CD4-positive, alpha-beta T cell (primary cell): ENCODE measurements around the gene ATP5MC3. TPM values are rescaled to one million over a fixed set of nuclear protein-coding genes. Genes with fewer than 3 reads are reported as not detected.
A peak's percentile ranks its signal among the peaks of the same experiment; 100 is the strongest.

ENCODE experiments used
- ATAC-seq: fragments of 200-7000 bp; cut with Tn5 transposase; one replicate; pipeline ENCODE4 v1.10.0; 2022; ENCODE audit warnings: mild to moderate bottlenecking; ENCODE audit not compliant: poor library complexity
- CTCF ChIA-PET: fragments of 350-600 bp; sonication (Branson Sonifier 250); formaldehyde crosslinking; loops from one replicate; lab custom pipeline; 2021; ENCODE audit warnings: antibody characterized with exemption, inconsistent platforms; lab: Charles Lee
- POLR2A ChIA-PET: fragments of 350-600 bp; sonication (Branson Sonifier 250); formaldehyde crosslinking; loops from one replicate; lab custom pipeline; 2021; ENCODE audit warnings: antibody characterized with exemption, inconsistent platforms; lab: Charles Lee
- DNase-seq, 14 experiments: peaks; one replicate each; pipeline ENCODE4 v3.0.0-alpha.2; 2013 to 2020; ENCODE audit warnings: mixed read lengths in 2 of 14
- H3K27ac ChIP-seq, 2 donors: one replicate each; pipeline versions ENCODE4 v1.5.1 to v1.7.0; 2013; ENCODE audit warnings: low read length in 2 of 2, low read depth in 1 of 2, mild to moderate bottlenecking in 1 of 2
- H3K27me3 ChIP-seq, 2 experiments: 1 replicate in 1 of 2; 2 replicates in 1 of 2; pipeline versions ENCODE4 v1.6.1 to v1.7.0; 2013; ENCODE audit warnings: low read length in 2 of 2, control low read depth in 1 of 2, mild to moderate bottlenecking in 1 of 2, moderate library complexity in 1 of 2; ENCODE audit not compliant: insufficient read depth in 2 of 2, control insufficient read depth in 1 of 2
- H3K36me3 ChIP-seq: one replicate; pipeline ENCODE4 v1.6.1; 2013; ENCODE audit warnings: low read length, control low read depth; ENCODE audit not compliant: insufficient read depth
- H3K4me1 ChIP-seq: one replicate; pipeline ENCODE4 v1.6.1; 2013; ENCODE audit warnings: low read length, control low read depth; ENCODE audit not compliant: insufficient read depth
- H3K4me3 ChIP-seq: one replicate; pipeline ENCODE4 v1.5.1; 2013; ENCODE audit warnings: mild to moderate bottlenecking, low read length, moderate library complexity
- H3K9me3 ChIP-seq, 2 experiments: 1 replicate in 1 of 2; 2 replicates in 1 of 2; pipeline versions ENCODE4 v1.6.1 to v1.7.0; 2013; ENCODE audit warnings: low read length in 2 of 2, mild to moderate bottlenecking in 2 of 2, control low read depth in 1 of 2, moderate library complexity in 1 of 2; ENCODE audit not compliant: control insufficient read depth in 1 of 2, insufficient read depth in 1 of 2
- H3K27ac Mint-ChIP-seq: one replicate; pipeline ENCODE4 v1.8.0; 2020; ENCODE audit warnings: mixed read lengths
- H3K27me3 Mint-ChIP-seq: one replicate; pipeline ENCODE4 v1.8.0; 2021; ENCODE audit warnings: mixed read lengths
- H3K36me3 Mint-ChIP-seq: one replicate; pipeline ENCODE4 v1.8.0; 2021; ENCODE audit warnings: low read depth, mixed read lengths
- H3K4me1 Mint-ChIP-seq: one replicate; pipeline ENCODE4 v1.8.0; 2021; ENCODE audit warnings: low read depth, mixed read lengths
- H3K4me3 Mint-ChIP-seq: one replicate; pipeline ENCODE4 v1.8.0; 2020; ENCODE audit warnings: mild to moderate bottlenecking, mixed read lengths
- H3K9me3 Mint-ChIP-seq: one replicate; pipeline ENCODE4 v1.8.0; 2020; ENCODE audit warnings: mixed read lengths
- intact Hi-C, 2 experiments: fragments of 100-400 bp; cut with DNase I in 1 of 2; cut with micrococcal nuclease in 1 of 2; formaldehyde crosslinking; loops; one replicate each; pipeline versions ENCODE4 v1.15.1 to v1.9.0; 2023 to 2025; cut with DNase I, micrococcal nuclease
- total RNA-seq, 174 experiments: library from RNA in 2 of 174; stranded (reverse) in 2 of 174; gene quantifications; one replicate each; pipeline ENCODE4 v1.2.3 and lab custom pipeline; 2021 to 2026
- TF ChIP-seq, protein P1 (sequence below): fragments of 200-600 bp; IDR thresholded peaks from one replicate; pipeline ENCODE4 v1.8.0; 2022; ENCODE audit warnings: antibody characterized with exemption, mild to moderate bottlenecking

Gene ATP5MC3
- total RNA-seq, 2 experiments from 2014 or later: 79.5 to 81.6 TPM

GRCh38 chr2:175166216-175166824 lies 15.2 kb downstream of the ATP5MC3 start:
- Histone ChIP-seq H3K4me3 (peak overlapping the region; percentile 90), H3K9me3 (no peaks in the 10 kb centered on the region), H3K27ac (no peak overlapping the region), H3K27me3 (no peaks in the 10 kb centered on the region), H3K36me3 (no peaks in the 10 kb centered on the region), H3K4me1 (peaks cover 18% of the 10 kb centered on the region)
- Mint-ChIP-seq H3K36me3 (peaks cover 19% of the 10 kb centered on the region), H3K4me3 (peak overlapping the region; percentile 91), H3K9me3 (no peaks in the 10 kb centered on the region), H3K4me1 (peaks cover 73% of the 10 kb centered on the region), H3K27me3 (no peaks in the 10 kb centered on the region), H3K27ac (peak overlapping the region; percentile 90)
- ATAC-seq (no peak), DNase-seq (no peak)
- POLR2A ChIA-PET: no interaction called here
- TF ChIP-seq, protein P1, sequence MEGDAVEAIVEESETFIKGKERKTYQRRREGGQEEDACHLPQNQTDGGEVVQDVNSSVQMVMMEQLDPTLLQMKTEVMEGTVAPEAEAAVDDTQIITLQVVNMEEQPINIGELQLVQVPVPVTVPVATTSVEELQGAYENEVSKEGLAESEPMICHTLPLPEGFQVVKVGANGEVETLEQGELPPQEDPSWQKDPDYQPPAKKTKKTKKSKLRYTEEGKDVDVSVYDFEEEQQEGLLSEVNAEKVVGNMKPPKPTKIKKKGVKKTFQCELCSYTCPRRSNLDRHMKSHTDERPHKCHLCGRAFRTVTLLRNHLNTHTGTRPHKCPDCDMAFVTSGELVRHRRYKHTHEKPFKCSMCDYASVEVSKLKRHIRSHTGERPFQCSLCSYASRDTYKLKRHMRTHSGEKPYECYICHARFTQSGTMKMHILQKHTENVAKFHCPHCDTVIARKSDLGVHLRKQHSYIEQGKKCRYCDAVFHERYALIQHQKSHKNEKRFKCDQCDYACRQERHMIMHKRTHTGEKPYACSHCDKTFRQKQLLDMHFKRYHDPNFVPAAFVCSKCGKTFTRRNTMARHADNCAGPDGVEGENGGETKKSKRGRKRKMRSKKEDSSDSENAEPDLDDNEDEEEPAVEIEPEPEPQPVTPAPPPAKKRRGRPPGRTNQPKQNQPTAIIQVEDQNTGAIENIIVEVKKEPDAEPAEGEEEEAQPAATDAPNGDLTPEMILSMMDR: no peak
- intact Hi-C loops: loop anchor here in 1 of 2 experiments (10.0 kb wide), 1 partner anchor 922 kb away; the partner anchor contains the start of gene OLA1
- CTCF ChIA-PET: interaction anchor here (1.0 kb wide), 1 partner anchor 10 kb away, joined by 3 read pairs; no protein-coding TSS in a partner anchor

DNA sequence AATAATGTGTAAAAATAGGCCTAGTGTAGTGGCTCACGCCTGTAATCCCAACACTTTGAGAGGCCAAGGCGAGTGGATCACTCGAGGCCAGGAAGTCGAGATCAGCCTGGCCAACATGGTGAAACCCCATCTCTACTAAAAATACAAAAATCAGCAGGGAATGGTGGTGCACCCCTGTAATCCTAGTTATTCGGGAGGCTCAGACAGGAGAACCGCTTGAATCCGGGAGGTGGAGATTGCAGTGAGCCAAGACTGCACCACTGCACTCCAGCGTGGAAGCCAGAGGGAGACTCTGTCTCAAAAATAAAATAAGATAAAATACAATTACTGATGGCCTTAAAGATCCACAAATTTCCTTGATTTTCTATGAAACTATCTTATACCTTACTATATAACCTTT lies 17.3 kb downstream of the ATP5MC3 start:
- peaks cover 71% of the 10 kb centered on the region for H3K4me1 Mint-ChIP-seq
- H3K9me3 Mint-ChIP-seq: no peaks in the 10 kb centered on the region
- Histone ChIP-seq H3K27ac (no peak overlapping the region), H3K9me3 (no peaks in the 10 kb centered on the region), H3K27me3 (no peaks in the 10 kb centered on the region), H3K36me3 (no peaks in the 10 kb centered on the region), H3K4me1 (peaks cover 25% of the 10 kb centered on the region), H3K4me3 (no peak overlapping the region)
- ATAC-seq: no peak
- TF ChIP-seq, protein P1: no peak
- H3K4me3 Mint-ChIP-seq: no peak overlapping the region
- DNase-seq: no peak
- CTCF ChIA-PET: no interaction called here
- H3K27ac Mint-ChIP-seq: no peak overlapping the region
- POLR2A ChIA-PET: no interaction called here
- no peaks in the 10 kb centered on the region for H3K27me3 Mint-ChIP-seq
- intact Hi-C loops: loop anchor here in 1 of 2 experiments (10.0 kb wide), 1 partner anchor 919 kb away; the partner anchor contains the start of gene OLA1
- H3K36me3 Mint-ChIP-seq: peaks cover 27% of the 10 kb centered on the region

DNA sequence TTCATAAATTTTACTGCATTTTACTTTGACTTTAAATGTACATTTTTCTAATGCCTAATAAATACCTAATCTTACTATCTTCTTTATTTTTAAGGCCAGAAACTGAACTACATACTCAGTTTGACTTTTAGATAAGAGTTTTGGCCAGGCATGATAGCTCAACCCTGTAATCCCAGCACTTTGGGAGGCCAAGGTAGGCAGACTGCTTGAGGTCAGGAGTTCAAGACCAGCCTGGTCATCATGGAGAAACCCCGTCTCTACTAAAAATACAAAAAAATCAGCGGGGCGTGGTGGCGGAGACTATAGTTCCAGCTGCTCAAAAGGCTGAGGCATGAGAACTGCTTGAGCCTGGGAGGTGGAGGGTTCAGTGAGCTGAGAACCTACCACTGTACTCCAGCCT lies 22.6 kb downstream of the ATP5MC3 start:
- intact Hi-C loops: no loop called here
- no peak for DNase-seq
- H3K9me3 Mint-ChIP-seq: no peaks in the 10 kb centered on the region
- H3K27me3 Mint-ChIP-seq: no peaks in the 10 kb centered on the region
- peaks cover 58% of the 10 kb centered on the region for H3K4me1 Mint-ChIP-seq
- H3K4me3 ChIP-seq: no peak overlapping the region
- TF ChIP-seq, protein P1: no peak
- ChIA-PET POLR2A (interaction anchor here (0.8 kb wide), 1 partner anchor 9 kb away, joined by 3 read pairs; the partner anchor contains the start of gene ATF2), CTCF (no interaction called here)
- no peaks in the 10 kb centered on the region for H3K27me3 ChIP-seq
- peaks cover 7% of the 10 kb centered on the region for H3K4me1 ChIP-seq
- H3K27ac Mint-ChIP-seq: no peak overlapping the region
- no peaks in the 10 kb centered on the region for H3K9me3 ChIP-seq
- peaks cover 26% of the 10 kb centered on the region for H3K36me3 Mint-ChIP-seq
- H3K27ac ChIP-seq: no peak overlapping the region
- H3K36me3 ChIP-seq: no peaks in the 10 kb centered on the region
- ATAC-seq: no peak
- H3K4me3 Mint-ChIP-seq: no peak overlapping the region
